ENCODE data around the gene PALS1.
"Not testable (repeated sequence)": the region's sequence is repeated elsewhere in the genome, so short reads cannot be mapped to it uniquely, and the experiment has no call there.

PALS1 gene

GRCh38 chr14:67263499-67264149, 22.4 kb downstream of the PALS1 start:
- DNase-seq: no peak

- DNase-seq: no peak
These were observed 23.9 kb downstream of the PALS1 start for GRCh38 chr14:67265131-67265530.

DNA sequence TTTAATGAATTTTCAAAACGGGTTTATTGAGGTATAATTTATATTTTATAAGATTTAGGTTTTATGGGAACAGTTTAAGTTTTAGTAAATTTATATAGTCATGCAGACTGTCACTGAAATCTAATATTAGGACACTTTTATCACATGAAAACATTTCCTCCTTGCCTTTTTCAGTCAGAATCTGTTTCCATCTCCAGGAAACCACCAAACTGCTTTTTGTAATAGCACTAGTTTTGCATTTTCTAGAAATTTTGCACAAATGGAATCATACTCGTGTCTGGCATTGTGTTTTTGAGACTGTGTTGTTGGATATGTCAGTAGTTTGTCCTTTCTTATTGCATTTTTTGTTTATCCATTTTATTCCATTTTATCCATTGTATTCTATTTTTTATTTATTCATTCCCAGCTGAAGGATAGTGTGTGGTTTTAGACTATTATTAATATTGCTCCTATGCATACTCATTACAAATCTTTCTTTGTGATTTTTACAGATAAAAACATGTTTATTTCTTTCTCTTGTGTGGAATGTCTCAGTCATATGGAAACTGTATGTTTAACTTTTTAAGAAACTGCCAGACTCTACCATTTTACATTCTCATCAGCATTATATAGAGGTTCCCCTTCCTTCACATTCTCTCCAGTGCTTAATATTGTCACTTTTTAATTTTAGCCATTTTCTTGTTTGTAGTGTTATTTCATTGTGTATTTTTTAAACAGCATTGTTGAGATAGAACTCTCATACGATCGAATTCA, 26.5 kb downstream of the PALS1 start:
- no peak for DNase-seq

DNA sequence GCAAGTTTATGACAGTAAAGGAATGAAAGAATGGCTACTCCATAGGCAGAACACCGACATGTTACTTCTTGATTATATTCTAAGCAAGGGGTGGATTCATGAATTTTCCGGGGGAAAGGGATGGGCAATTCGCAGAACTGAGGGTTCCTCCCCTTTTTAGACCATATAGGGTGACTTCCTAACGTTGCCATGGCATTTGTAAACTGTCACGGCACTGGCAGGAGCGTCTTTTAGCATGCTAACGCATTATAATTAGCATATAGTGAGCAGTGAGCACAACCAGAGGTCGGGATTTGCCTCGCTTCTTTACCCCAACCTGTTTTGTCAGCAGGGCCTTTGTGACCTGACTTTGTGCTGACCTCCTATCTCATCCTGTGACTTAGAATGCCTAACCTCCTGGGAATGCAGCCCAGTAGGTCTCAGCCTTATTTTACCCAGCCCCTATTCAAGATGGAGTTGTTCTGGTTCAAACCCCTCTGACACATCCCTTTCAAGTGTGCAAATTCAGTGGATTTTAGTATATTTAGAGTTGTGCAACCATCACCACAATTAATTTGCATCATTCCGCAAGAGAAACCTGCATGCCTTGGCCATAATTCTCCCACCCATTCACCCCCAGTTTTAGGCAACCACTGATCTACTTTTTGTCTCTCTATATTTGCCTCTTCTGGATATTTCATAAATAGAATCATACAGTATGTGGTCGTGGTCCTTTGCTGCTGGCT, 27.4 kb downstream of the PALS1 start:
- no peak for DNase-seq

GRCh38 chr14:67269298-67270060, 28.2 kb downstream of the PALS1 start:
- DNase-seq: no peak

- no peak for DNase-seq
These were observed 29.0 kb downstream of the PALS1 start for GRCh38 chr14:67270145-67270753.

DNA sequence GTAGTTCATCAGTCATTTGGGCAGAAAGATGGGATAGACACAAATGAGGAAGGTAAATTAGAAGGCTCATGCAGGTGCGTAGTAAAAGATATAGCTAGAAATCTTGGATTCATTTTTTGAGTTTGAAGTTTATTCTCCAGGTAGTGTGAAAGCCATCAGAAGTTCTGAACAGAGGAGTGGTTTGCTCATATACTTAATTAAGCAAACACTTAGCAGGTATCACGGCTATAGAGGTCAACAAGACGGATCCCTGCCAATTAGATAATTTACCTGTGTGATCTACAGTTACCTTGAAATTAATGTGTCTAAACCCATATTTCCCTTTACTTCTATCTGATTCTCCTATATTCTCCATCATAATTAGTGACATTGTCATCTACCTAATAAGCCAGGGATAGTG, 29.7 kb downstream of the PALS1 start:
- no peak for DNase-seq

- DNase-seq: not testable (repeated sequence)
These were observed 32.0 kb downstream of the PALS1 start for GRCh38 chr14:67273281-67273680.

DNA sequence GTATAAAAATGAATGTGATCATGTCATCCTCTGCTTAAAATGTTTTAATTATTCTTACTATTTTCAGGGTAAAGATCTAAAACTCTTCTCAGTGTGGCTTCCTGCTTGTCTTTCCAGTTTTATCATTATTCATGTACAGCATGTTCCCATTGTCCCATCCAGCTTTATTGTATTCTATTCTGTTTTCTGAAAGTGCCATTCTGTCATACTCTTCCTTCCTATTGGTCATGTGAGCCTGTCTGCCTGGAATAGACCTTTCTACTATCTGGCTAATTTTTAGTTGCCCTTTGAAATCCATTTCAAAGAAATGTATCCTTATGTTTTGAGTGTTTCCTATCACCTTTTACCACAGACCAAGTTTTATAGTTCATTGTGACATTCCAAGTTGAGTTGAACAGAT, 34.9 kb downstream of the PALS1 start:
- DNase-seq: no peak

DNA sequence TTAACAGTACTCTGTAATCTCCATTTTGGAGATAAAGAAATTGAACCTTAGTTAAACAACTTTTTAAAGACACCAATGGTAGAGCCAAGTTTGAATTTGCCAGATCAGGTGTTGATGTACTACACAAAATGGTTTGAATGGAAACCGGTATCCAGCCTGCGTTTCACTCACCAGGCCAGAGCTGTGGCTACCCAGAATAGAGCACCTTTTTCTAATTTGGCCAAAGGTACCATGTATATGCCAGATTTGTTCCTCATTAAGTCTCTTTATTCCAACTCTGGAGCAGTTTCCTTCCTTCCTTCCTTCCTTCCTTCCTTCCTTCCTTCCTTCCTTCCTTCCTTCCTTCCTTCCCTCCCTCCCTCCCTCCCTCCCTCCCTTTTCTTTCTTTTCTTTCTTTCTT, 39.3 kb downstream of the PALS1 start:
- DNase-seq: no peak

- no peak for DNase-seq
These were observed 44.7 kb downstream of the PALS1 start for GRCh38 chr14:67285876-67286452.

All from stimulated activated CD4-positive, alpha-beta T cell treated with anti-CD3 and anti-CD28 coated beads, Interleukin-15, amount 100 ng/mL, for 24 hours (primary cell).